HEK293T (cell line): Measurements from ENCODE around the gene SLC6A12.

Source experiments
- BHLHE40 ChIP-seq: fragments of 450-650 bp; IDR thresholded peaks from 2 replicates; pipeline ENCODE4 v1.6.1; 2016; ENCODE audit warnings: mild to moderate bottlenecking, moderate library complexity, borderline replicate concordance
- FOXM1 ChIP-seq: fragments of 450-650 bp; IDR thresholded peaks from 2 replicates; pipeline ENCODE4 v1.6.1; 2017; ENCODE audit warnings: mild to moderate bottlenecking, borderline replicate concordance
- ZNF384 ChIP-seq: fragments of 450-650 bp; IDR thresholded peaks from 2 replicates; pipeline ENCODE4 v1.6.1; 2016

DNA sequence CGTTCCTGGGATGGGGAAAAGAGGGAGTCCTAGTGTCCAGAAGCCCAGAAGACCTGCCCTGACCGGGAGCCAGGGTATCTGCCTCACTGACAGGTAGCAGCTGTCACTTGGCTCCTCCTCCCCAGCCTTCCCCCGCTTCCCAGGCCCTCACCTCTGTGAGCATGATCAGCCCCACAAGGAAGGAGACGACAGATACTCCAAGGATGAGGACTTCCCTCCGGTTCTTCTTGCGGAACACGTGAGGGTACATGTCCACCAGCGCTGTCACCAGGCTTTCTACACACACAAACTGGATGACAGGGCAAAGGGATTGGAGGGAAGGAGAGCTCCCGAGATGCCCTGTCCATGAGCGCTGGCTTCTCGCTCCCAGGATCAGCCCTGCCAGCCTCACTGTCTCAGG lies 9.9 kb upstream of the SLC6A12 start:
- no peak for TF ChIP-seq ZNF384
- no peak for TF ChIP-seq FOXM1
- TF ChIP-seq BHLHE40, result no peak
